WTC11 (cell line): ENCODE data around the gene KCNG2. TPM values are rescaled to one million over a fixed set of nuclear protein-coding genes. Genes with fewer than 3 reads are reported as not detected.

Experiments used
- ATAC-seq: fragments of 200-7000 bp; cut with Tn5 transposase; 2 replicates; pipeline ENCODE4 v1.10.0; 2021; ENCODE audit warnings: mild to moderate bottlenecking, moderate library complexity
- CTCF ChIA-PET: fragments of 300-600 bp; sonication (Branson Sonifier 250); formaldehyde crosslinking; loops from one replicate; lab custom pipeline; 2021; ENCODE audit warnings: antibody characterized with exemption; lab: Charles Lee
- POLR2A ChIA-PET: fragments of 350-600 bp; sonication (Branson Sonifier 250); formaldehyde crosslinking; loops from one replicate; lab custom pipeline; 2021; ENCODE audit warnings: antibody characterized with exemption; lab: Charles Lee
- DNase-seq: peaks from one replicate; pipeline ENCODE4 v3.0.0; 2021; ENCODE audit warnings: low spot score
- H3K27ac Mint-ChIP-seq: 2 replicates; pipeline ENCODE4 v1.8.0; 2021; ENCODE audit warnings: mixed read lengths
- H3K27me3 Mint-ChIP-seq: 2 replicates; pipeline ENCODE4 v1.8.0; 2021; ENCODE audit warnings: low read depth, mild to moderate bottlenecking, moderate library complexity, mixed read lengths
- H3K36me3 Mint-ChIP-seq: 2 replicates; pipeline ENCODE4 v1.8.0; 2021; ENCODE audit warnings: mixed read lengths
- H3K4me1 Mint-ChIP-seq: 2 replicates; pipeline ENCODE4 v1.8.0; 2022; ENCODE audit warnings: mixed read lengths
- H3K4me3 Mint-ChIP-seq: 2 replicates; pipeline ENCODE4 v1.8.0; 2021; ENCODE audit warnings: mild to moderate bottlenecking, moderate library complexity, mixed read lengths
- H3K9me3 Mint-ChIP-seq: 2 replicates; pipeline ENCODE4 v1.8.0; 2021; ENCODE audit warnings: mixed read lengths
- AFF4 ChIP-seq: sonication (generic); formaldehyde crosslinking; IDR thresholded peaks from 2 replicates; pipeline ENCODE4 v1.8.1; 2023; ENCODE audit warnings: mild to moderate bottlenecking, missing genetic modification reagents, borderline replicate concordance
- ATF6 ChIP-seq: sonication (generic); formaldehyde crosslinking; IDR thresholded peaks from 2 replicates; pipeline ENCODE4 v1.8.1; 2023; ENCODE audit warnings: mild to moderate bottlenecking, missing genetic modification reagents
- CBFB ChIP-seq: sonication (generic); formaldehyde crosslinking; IDR thresholded peaks from 2 replicates; pipeline ENCODE4 v1.8.1; 2022; ENCODE audit warnings: mild to moderate bottlenecking, low read depth, missing genetic modification reagents
- E2F4 ChIP-seq: sonication (generic); formaldehyde crosslinking; IDR thresholded peaks from 2 replicates; pipeline ENCODE4 v1.8.1; 2022; ENCODE audit warnings: low read depth, mild to moderate bottlenecking, moderate library complexity, missing genetic modification reagents, borderline replicate concordance
- EMX1 ChIP-seq: fragments of 250-450 bp; sonication (Bioruptor Pico); IDR thresholded peaks from 2 replicates; pipeline ENCODE4 v1.8.0; 2021; ENCODE audit warnings: mild to moderate bottlenecking
- GRHL2 ChIP-seq: fragments of 250-450 bp; sonication (Bioruptor Pico); IDR thresholded peaks from 2 replicates; pipeline ENCODE4 v1.8.0; 2022; ENCODE audit warnings: mild to moderate bottlenecking, moderate library complexity; ENCODE audit not compliant: insufficient replicate concordance, severe bottlenecking
- GTF2I ChIP-seq: fragments of 250-450 bp; sonication (Bioruptor Pico); conservative IDR thresholded peaks from 2 replicates; pipeline ENCODE4 v1.4.0; 2021; ENCODE audit warnings: mild to moderate bottlenecking
- HMGA2 ChIP-seq: fragments of 250-450 bp; sonication (Bioruptor Pico); IDR thresholded peaks from 2 replicates; pipeline ENCODE4 v1.4.0; 2021; ENCODE audit warnings: mild to moderate bottlenecking, moderate library complexity
- HMGXB4 ChIP-seq: sonication (generic); formaldehyde crosslinking; IDR thresholded peaks from 2 replicates; pipeline ENCODE4 v1.8.1; 2023; ENCODE audit warnings: mild to moderate bottlenecking, moderate library complexity, missing genetic modification reagents
- IRF2 ChIP-seq: sonication (generic); formaldehyde crosslinking; IDR thresholded peaks from 2 replicates; pipeline ENCODE4 v1.8.0; 2022; ENCODE audit warnings: low read depth, missing genetic modification reagents, borderline replicate concordance
- NFYB ChIP-seq: sonication (generic); formaldehyde crosslinking; conservative IDR thresholded peaks from 2 replicates; pipeline ENCODE4 v1.8.0; 2022; ENCODE audit warnings: low read depth, missing genetic modification reagents
- NR3C1 ChIP-seq: sonication (generic); formaldehyde crosslinking; conservative IDR thresholded peaks from 2 replicates; pipeline ENCODE4 v1.8.1; 2023; ENCODE audit warnings: low read depth, mild to moderate bottlenecking, missing genetic modification reagents
- RORB ChIP-seq: fragments of 250-450 bp; sonication (Bioruptor Pico); IDR thresholded peaks from 2 replicates; pipeline ENCODE4 v1.9.0; 2021; ENCODE audit warnings: mild to moderate bottlenecking
- SMAD4 ChIP-seq: sonication (generic); formaldehyde crosslinking; IDR thresholded peaks from 2 replicates; pipeline ENCODE4 v1.8.0; 2022; ENCODE audit warnings: mild to moderate bottlenecking, missing genetic modification reagents
- STAT6 ChIP-seq: sonication (generic); formaldehyde crosslinking; conservative IDR thresholded peaks from 2 replicates; pipeline ENCODE4 v1.8.1; 2023; ENCODE audit warnings: mild to moderate bottlenecking, low read depth, missing genetic modification reagents, moderate library complexity
- ZNF138 ChIP-seq: sonication (generic); formaldehyde crosslinking; conservative IDR thresholded peaks from 2 replicates; pipeline ENCODE4 v1.8.1; 2022; ENCODE audit warnings: mild to moderate bottlenecking, moderate library complexity, missing genetic modification reagents
- ZNF317 ChIP-seq: sonication (generic); formaldehyde crosslinking; IDR thresholded peaks from 2 replicates; pipeline ENCODE4 v1.8.1; 2023; ENCODE audit warnings: low read depth, mild to moderate bottlenecking, moderate library complexity, missing genetic modification reagents, borderline replicate concordance
- ZNF532 ChIP-seq: fragments of 250-450 bp; sonication (Bioruptor Pico); IDR thresholded peaks from 2 replicates; pipeline ENCODE4 v1.9.0; 2021; ENCODE audit warnings: mild to moderate bottlenecking, borderline replicate concordance
- total RNA-seq: library from RNA; stranded (reverse); gene quantifications from 3 replicates; pipeline ENCODE4 v1.2.3, GENCODE V29; 2021

KCNG2 gene
- total RNA-seq, 1 experiment from 2014 or later = 0.50 TPM

- TF ChIP-seq HMGA2 (CRISPR knock-in tag) (no peak), ATF6 (CRISPR knock-in tag) (no peak), E2F4 (no peak), ZNF317 (CRISPR knock-in tag) (no peak), STAT6 (CRISPR knock-in tag) (no peak), CBFB (no peak), GRHL2 (CRISPR knock-in tag) (no peak), NR3C1 (no peak), ZNF138 (CRISPR knock-in tag) (no peak), IRF2 (CRISPR knock-in tag) (no peak), NFYB (no peak), EMX1 (no peak), GTF2I (CRISPR knock-in tag) (no peak), SMAD4 (no peak), ZNF532 (CRISPR knock-in tag) (no peak), AFF4 (CRISPR knock-in tag) (no peak), HMGXB4 (CRISPR knock-in tag) (no peak), RORB (no peak)
- Mint-ChIP-seq H3K36me3 (no peaks in the 10 kb centered on the region), H3K27me3 (peaks cover 47% of the 10 kb centered on the region), H3K4me1 (peaks cover 7% of the 10 kb centered on the region), H3K9me3 (no peaks in the 10 kb centered on the region), H3K4me3 (no peak overlapping the region), H3K27ac (no peak overlapping the region)
- ChIA-PET CTCF (no interaction called here), POLR2A (no interaction called here)
- ATAC-seq = no peak
- DNase-seq = no peak
These were observed 4.8 kb upstream of the KCNG2 start for GRCh38 chr18:79792988-79793355.
